DMS 273 treated with DMSO at 0.1 percent for 48 hours (cell line): Measurements from ENCODE around the gene PHF19.

Experiments used
- DNase-seq: peaks from one replicate; lab custom pipeline; 2025; lab: John Stamatoyannopoulos, UW

The PHF19 gene

DNA sequence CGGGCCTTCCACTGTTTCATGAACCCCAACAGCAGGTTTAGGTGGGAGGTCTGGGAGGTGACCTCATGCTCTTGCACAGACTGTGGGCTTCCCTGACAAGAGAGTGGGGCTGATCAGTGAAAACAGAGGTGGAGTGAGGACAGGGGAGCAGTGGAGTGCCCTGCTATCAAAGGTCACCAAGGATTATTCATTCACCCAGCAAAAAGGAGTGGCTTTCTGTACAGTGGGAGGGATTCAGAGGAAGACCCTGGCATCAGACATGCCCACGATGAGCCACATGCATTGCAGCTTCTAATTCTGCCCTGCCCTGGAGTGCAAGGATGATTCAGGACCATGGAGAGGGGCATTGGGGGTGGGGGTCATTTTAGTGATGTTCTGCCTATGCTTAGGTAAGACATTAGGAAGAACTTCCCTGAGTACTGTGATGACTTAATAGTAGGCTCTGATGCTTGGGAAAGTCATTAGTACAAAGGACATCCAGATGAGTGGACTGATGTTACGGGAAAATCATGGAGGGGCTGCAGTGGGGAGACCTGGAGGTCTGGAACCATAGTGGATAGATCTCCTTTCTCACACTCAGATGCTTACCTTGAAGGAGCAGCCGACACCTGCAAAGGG lies 36.8 kb upstream of the PHF19 start:
- no peak for DNase-seq

- DNase-seq: no peak
Measured at GRCh38 chr9:120912958-120913646, 36.1 kb upstream of the PHF19 start.

DNA sequence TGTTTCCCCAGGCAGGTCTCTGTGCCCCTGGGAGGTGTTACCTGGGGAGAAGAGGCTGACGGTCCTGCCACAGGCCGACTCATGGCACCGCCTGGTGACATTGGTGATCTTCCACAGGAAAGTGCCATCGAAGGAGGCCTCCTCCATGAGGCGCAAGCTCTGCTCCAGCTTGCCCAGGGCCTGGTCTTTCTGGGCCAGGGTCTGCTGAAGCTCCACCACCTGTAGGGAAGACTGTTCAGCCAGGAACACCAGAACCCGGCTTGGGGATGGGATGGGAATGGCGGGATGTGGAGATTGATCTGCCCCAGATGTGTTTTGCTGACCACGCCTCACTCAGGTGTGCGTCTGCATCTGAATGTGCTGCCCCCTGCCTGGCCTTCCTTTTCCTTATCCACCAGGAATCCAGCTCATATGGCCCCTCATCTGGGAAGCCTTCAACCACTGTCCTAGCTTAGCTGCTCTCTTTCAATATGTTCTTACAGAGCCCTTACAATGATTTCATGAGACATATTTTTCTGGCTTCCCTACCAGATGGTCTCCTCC lies 34.4 kb upstream of the PHF19 start:
- no peak for DNase-seq

- no peak for DNase-seq
Measured at GRCh38 chr9:120910643-120911042, 33.7 kb upstream of the PHF19 start.

- no peak for DNase-seq
Measured at GRCh38 chr9:120909904-120910303, 32.9 kb upstream of the PHF19 start.

- DNase-seq: no peak
Measured at GRCh38 chr9:120905315-120906164, 28.6 kb upstream of the PHF19 start.

DNA sequence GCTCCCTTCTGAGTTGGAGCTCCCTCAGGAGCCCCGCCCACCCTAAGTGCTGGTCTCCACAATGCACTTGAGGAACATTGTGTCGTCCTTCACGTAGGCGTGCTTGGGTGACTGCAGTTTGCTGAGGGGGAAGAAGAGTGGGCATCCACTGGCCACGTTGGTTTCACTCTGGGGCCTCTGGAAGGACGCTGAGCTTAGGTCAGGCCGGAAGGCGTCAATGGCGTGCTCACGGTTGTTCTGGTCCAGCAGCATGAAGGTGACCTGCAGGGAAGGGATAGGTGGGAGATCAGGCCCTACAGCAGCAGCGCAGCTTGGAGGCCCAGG lies 28.0 kb upstream of the PHF19 start:
- DNase-seq: no peak

- DNase-seq: no peak
Measured at GRCh38 chr9:120904061-120904977, 27.3 kb upstream of the PHF19 start.

DNA sequence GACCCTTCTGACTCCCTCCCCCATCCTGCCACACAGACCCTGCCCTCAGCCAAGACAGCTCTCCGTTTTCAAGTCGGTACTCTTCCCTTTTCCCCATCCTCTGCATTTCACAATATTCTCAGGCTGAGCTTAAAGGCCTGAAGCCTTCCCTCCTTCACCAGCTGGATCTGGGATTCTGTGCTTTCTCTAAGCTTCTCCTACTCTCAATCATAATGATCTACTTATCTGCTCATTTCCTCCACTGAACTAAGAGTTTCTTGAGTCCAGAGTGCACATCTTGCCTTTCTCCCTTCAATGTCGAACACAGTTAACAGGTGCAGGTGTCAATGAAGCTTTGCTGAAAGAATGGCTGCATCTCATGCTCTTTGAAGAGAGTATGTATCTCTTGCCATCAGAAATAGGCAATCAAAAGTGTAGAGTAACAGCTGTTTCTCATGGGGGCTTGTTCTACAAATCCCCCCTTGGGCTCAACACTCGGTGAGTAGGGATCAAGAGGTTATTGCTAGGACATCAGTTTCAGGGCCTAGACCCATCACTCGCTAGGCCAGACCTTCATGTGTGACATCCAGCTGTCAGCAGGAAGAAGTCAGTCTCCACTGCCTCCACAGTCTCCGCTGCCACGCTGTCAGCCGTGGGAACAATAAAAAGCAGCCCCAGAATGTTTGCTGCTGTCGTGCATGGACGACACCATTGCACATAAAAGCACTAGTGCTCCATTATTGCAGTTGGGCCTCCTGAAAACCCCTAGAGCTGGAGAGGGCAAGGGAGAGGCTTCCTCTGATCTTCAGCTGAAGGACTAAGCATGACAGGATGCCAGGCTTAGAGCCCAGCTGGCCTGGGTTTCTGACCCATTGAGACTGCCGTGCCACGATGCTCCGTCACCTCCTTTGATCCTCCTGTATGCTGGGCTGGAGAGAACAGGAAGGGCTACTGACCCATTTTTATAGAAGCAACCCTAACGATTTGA lies 25.9 kb upstream of the PHF19 start:
- DNase-seq: no peak

GRCh38 chr9:120901755-120902568 lies 25.0 kb upstream of the PHF19 start:
- no peak for DNase-seq

DNA sequence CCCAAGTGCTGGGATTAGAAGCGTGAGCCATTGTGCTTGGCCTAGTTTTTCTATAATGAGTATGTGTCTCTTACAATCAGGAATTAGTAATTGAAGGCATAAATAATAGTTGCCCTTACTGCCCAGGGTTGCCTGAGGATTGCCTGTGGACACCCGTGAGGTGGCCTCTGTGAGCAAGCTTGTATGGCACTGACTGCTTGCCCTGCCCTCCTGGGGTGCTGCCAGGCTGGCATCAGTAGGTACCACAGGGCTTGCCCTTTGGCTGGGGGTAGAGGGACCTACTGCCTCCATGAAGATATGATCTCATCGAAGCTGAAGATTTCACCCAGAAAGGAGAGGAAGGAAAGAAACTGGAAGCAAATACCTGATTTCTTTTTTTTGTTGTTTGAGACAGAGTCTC lies 23.8 kb upstream of the PHF19 start:
- no peak for DNase-seq

DNA sequence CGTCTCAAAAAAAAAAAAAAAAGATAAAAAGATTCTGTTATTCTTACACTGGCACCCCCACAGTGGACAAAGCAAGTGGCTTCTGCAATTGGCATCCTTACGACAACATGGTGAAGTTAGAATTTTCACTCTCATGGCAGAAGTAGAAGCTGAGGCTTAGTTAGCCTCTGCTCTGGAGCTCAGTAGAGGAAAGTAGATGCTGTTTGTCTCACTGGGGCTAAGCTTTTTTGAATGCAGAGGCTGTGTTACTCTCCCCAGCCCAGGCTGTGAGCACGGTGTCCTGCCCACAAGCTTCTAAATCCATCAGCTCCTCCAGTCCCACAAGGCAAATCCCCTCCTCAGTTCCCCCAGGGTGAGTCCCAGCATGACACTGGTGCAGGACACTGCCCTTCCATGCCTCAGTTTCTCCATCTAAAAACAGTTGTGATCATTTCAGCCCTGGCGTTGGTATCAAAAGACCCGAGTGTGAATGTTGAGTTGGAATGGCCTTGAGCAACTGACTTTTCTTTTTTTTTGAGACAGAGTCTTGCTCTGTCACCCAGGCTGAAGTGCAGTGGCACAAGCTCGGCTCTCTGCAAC lies 22.6 kb upstream of the PHF19 start:
- no peak for DNase-seq

DNA sequence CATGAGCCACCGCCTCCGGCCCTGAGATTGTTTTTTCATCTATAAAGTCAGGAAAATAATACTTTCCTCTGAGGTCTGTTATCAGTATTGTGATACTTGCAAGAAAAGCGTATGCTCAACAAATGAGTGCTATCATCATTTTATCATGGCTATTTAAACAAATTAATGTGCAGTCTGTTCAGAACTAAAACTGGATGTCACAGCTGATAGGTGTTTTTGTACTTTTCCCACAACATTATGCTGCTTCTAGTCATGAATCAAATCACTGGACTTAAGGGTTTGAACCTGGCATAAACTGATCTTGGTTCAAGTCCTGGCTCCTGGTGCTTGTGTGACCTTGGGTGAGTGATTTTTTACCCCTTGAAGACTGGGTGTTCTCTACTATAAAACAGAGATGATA lies 21.4 kb upstream of the PHF19 start:
- DNase-seq: no peak

- no peak for DNase-seq
Measured at GRCh38 chr9:120895951-120896350, 19.0 kb upstream of the PHF19 start.

DNA sequence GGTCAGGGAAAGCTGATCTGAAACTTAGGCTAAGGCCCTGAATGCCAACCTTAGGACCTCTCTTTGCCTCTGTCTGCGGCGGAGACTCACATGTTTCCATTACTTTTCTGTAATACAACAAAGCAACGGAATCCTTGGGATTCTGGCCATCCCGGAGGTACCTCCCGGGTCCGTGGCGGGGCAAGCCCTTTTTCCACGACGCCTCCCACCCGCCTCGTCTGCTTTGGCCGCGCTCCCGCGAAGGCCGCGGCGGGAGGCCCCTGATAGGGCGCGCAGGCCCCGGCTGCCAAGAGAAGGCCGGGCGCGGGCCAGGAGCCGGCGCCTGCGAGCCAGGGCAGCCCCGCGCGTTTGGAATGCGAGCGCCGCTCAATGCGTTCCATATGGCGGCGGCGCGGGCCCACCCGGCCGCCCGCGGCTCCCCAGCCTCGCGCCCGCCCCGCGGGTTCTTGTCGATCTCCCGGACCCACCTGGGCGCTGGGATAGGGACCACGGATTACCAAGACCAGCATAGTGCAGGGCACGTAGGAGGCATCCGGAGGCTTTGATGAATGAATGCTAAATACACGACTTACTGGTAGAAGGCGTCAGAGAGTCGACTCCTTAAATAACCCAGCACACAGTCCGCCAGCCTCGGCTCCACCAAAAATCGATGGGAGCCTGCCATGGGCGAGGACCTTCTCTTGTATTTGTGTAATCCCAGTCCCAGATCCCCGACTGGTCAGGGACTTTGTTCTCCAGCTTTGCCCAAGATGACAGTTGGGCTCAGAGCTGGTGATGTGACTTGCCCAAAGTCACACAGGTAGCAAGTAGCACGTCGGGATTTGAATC lies 17.5 kb upstream of the PHF19 start:
- no peak for DNase-seq

DNA sequence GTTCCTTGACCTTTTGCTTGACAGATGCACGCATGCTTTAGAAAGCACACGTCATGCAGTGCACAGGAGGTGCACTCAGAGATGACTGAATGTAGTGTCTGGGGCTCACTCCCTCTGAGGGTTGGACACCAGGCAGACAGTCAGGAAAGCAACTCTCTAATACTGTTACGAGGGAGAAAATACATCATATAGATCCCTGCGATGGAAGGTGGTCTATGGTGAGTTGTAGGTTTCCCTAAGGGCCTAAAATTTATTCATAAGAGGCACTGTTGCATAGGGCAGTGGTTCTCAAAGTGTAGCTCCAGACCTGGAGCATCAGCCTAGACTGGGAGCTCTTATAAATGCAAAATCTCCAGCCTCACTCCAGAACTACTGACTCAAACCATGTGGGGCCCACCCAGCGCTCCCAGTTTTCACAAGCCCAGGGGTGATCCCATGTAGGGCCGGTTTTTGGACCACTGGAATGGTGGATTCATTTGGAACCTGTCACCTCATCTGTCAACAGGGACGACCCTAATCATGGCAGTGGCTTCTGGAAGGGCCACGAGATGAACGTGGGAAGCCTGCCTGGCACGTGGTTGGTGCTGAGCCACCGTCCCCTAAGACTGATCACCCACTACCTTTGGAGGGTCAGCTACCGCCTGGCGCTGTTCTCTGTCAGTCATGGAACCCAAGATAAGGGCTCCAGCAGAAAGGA lies 16.8 kb upstream of the PHF19 start:
- no peak for DNase-seq

DNA sequence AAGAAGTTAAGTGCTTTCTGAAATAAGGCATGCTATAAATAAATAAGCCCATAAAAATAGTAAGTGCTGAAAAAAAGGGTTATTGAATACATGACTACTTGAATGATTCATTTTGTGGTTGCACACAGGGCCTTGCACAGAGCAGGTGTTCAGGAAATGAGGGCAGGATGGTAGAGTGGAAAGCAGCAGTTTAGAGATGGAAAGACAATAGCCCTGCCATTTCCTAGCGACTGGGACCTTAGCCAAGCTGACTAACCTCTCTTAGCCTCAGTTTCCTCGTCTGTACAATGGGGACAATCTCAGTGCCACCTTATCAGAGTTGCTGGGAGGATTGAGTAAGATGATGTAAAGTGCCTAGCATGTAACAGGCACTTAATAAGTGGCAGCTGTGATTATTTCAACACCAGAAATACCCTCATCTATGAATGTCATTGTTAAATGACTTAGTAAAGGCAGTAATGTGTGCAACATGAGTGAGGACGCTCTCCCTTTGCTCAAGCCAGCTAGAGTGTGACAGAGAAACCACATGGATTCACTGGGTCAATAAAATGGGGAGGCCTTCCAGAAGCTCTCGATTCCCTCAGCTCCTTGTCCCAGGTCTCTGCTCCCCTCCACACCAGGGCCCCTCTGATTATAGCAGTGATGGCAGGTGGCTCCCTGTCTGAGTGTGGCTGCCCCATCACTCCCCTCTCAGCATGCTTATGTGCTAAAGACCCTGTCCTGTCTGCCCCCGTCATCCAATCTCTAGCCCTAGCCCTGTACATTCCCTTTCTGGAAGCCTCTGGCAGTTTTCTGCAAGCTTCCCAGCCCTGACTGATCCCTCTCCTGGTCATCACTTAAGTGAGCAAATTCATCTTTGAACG lies 16.0 kb upstream of the PHF19 start:
- no peak for DNase-seq
